ENCODE data around the gene KATNA1. TPM values are rescaled to one million over a fixed set of nuclear protein-coding genes. Genes with fewer than 3 reads are reported as not detected.

Gene KATNA1
- total and polyA plus RNA-seq, 9 of the 15 experiments (the other 6 are each of a cell fraction or from before 2014, with no cell fraction given), result 22.5 to 76.9 (median 45.0) TPM

- TF ChIP-seq, protein P1, sequence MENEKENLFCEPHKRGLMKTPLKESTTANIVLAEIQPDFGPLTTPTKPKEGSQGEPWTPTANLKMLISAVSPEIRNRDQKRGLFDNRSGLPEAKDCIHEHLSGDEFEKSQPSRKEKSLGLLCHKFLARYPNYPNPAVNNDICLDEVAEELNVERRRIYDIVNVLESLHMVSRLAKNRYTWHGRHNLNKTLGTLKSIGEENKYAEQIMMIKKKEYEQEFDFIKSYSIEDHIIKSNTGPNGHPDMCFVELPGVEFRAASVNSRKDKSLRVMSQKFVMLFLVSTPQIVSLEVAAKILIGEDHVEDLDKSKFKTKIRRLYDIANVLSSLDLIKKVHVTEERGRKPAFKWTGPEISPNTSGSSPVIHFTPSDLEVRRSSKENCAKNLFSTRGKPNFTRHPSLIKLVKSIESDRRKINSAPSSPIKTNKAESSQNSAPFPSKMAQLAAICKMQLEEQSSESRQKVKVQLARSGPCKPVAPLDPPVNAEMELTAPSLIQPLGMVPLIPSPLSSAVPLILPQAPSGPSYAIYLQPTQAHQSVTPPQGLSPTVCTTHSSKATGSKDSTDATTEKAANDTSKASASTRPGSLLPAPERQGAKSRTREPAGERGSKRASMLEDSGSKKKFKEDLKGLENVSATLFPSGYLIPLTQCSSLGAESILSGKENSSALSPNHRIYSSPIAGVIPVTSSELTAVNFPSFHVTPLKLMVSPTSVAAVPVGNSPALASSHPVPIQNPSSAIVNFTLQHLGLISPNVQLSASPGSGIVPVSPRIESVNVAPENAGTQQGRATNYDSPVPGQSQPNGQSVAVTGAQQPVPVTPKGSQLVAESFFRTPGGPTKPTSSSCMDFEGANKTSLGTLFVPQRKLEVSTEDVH (IDR thresholded peaks at IDR 0.05; ENCODE audit: low read depth, partially characterized antibody), result no peak
- TF ChIP-seq, protein P2, sequence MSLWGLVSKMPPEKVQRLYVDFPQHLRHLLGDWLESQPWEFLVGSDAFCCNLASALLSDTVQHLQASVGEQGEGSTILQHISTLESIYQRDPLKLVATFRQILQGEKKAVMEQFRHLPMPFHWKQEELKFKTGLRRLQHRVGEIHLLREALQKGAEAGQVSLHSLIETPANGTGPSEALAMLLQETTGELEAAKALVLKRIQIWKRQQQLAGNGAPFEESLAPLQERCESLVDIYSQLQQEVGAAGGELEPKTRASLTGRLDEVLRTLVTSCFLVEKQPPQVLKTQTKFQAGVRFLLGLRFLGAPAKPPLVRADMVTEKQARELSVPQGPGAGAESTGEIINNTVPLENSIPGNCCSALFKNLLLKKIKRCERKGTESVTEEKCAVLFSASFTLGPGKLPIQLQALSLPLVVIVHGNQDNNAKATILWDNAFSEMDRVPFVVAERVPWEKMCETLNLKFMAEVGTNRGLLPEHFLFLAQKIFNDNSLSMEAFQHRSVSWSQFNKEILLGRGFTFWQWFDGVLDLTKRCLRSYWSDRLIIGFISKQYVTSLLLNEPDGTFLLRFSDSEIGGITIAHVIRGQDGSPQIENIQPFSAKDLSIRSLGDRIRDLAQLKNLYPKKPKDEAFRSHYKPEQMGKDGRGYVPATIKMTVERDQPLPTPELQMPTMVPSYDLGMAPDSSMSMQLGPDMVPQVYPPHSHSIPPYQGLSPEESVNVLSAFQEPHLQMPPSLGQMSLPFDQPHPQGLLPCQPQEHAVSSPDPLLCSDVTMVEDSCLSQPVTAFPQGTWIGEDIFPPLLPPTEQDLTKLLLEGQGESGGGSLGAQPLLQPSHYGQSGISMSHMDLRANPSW (CRISPR knock-in tag; IDR thresholded peaks at IDR 0.05), result 0 out of 2 replicates have a peak, but pooled peaks have one; percentile 42
- TF ChIP-seq CAMTA2 (CRISPR knock-in tag; conservative IDR thresholded peaks at IDR 0.05) (no peak), ZKSCAN8 (CRISPR knock-in tag; IDR thresholded peaks at IDR 0.05) (no peak), ZNF551 (CRISPR knock-in tag; IDR thresholded peaks at IDR 0.05) (no peak), HBP1 (CRISPR knock-in tag; IDR thresholded peaks at IDR 0.05) (no peak), ATF1 (CRISPR knock-in tag; IDR thresholded peaks at IDR 0.05) (no peak), ATF1 (tag; IDR thresholded peaks at IDR 0.05) (peak; percentile 57), NR0B1 (IDR thresholded peaks at IDR 0.05; ENCODE audit: partially characterized antibody) (no peak), FOXJ2 (tag; IDR thresholded peaks at IDR 0.05) (no peak), ADNP (tag; IDR thresholded peaks at IDR 0.05) (no peak), FUS (optimal IDR thresholded peaks at IDR 0.05; ENCODE audit: low read depth, low read length) (no peak)
- TF ChIP-seq, protein P3, sequence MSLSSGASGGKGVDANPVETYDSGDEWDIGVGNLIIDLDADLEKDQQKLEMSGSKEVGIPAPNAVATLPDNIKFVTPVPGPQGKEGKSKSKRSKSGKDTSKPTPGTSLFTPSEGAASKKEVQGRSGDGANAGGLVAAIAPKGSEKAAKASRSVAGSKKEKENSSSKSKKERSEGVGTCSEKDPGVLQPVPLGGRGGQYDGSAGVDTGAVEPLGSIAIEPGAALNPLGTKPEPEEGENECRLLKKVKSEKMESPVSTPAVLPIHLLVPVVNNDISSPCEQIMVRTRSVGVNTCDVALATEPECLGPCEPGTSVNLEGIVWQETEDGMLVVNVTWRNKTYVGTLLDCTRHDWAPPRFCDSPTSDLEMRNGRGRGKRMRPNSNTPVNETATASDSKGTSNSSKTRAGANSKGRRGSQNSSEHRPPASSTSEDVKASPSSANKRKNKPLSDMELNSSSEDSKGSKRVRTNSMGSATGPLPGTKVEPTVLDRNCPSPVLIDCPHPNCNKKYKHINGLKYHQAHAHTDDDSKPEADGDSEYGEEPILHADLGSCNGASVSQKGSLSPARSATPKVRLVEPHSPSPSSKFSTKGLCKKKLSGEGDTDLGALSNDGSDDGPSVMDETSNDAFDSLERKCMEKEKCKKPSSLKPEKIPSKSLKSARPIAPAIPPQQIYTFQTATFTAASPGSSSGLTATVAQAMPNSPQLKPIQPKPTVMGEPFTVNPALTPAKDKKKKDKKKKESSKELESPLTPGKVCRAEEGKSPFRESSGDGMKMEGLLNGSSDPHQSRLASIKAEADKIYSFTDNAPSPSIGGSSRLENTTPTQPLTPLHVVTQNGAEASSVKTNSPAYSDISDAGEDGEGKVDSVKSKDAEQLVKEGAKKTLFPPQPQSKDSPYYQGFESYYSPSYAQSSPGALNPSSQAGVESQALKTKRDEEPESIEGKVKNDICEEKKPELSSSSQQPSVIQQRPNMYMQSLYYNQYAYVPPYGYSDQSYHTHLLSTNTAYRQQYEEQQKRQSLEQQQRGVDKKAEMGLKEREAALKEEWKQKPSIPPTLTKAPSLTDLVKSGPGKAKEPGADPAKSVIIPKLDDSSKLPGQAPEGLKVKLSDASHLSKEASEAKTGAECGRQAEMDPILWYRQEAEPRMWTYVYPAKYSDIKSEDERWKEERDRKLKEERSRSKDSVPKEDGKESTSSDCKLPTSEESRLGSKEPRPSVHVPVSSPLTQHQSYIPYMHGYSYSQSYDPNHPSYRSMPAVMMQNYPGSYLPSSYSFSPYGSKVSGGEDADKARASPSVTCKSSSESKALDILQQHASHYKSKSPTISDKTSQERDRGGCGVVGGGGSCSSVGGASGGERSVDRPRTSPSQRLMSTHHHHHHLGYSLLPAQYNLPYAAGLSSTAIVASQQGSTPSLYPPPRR (CRISPR knock-in tag; IDR thresholded peaks at IDR 0.05; ENCODE audit: borderline replicate concordance), result no peak
Measured at GRCh38 chr6:149565527-149566409, 82.7 kb downstream of the KATNA1 start, which contains the start of gene GINM1 (continued).
